Body of pancreas (tissue), 4 donors: ENCODE measurements around the gene ARPP21.

Experiments
- CTCF ChIP-seq, 7 experiments: fragments of 450-650 bp in 4 of 7; fragments of 200-600 bp in 3 of 7; sonication (generic) in 3 of 7; IDR thresholded peaks; one replicate each; pipeline ENCODE4 v1.5.1; 2016 to 2019; ENCODE audit warnings: antibody characterized with exemption in 7 of 7
- POLR2A ChIP-seq, 3 donors: fragments of 450-650 bp; IDR thresholded peaks; one replicate each; pipeline ENCODE4 v1.6.1; 2016; ENCODE audit warnings: antibody characterized with exemption in 3 of 3, mild to moderate bottlenecking in 2 of 3

DNA sequence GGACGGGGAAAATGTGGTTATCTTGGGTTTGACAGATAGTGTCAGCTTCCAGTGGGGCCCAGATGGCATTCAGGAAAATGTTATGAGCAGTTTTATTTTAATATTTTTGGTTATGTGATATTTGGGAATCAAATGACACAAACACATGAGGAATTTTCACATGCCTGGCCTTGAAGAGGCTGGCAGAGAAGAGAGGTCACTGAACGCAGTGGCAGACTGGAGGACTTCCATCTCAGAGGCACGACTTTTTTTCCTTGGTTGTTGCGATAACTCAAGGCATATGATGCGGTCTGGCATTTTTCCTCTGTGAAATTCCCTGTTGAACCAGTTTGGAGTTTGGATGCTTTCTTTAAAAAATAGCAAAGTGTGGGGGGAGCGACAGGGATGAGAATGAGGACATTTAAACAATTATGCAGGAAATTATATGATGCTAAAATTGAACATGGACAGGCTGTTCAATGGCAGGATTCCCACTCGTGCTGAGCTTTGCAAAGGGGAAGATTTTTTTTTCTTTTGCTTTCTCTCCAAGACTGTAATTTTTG lies 36.9 kb upstream of the ARPP21 start:
- TF ChIP-seq CTCF (IDR thresholded peaks at IDR 0.05) (no peak), POLR2A (IDR thresholded peaks at IDR 0.05) (no peak)
